PC-9 (cell line): ENCODE results near the gene BCAS3. TPM values are rescaled to one million over a fixed set of nuclear protein-coding genes. Genes with fewer than 3 reads are reported as not detected.

Source experiments
- BruUV-seq: library from RNA; stranded (reverse); fragments of 400-500 nt; replicated peaks from 2 replicates; lab custom pipeline; 2021; lab: Mats Ljungman, UMichigan
- CTCF ChIA-PET: fragments of 300-600 bp; sonication (Branson Sonifier 250); formaldehyde crosslinking; loops from one replicate; lab custom pipeline; 2022; ENCODE audit warnings: antibody characterized with exemption; lab: Charles Lee
- POLR2A ChIA-PET: fragments of 300-600 bp; sonication (Branson Sonifier 250); formaldehyde crosslinking; loops from one replicate; lab custom pipeline; 2022; ENCODE audit warnings: antibody characterized with exemption; ENCODE audit not compliant: unreplicated experiment; lab: Charles Lee
- DNase-seq, 2 experiments: peaks; one replicate each; pipeline versions ENCODE4 v3.0.0 to v3.0.0-alpha.2; 2015 to 2022; ENCODE audit warnings: mixed read lengths in 1 of 2
- H2AFZ ChIP-seq: fragments of 200-600 bp; sonication (generic); 2 replicates; pipeline ENCODE4 v1.8.1; 2017; ENCODE audit warnings: antibody characterized with exemption
- H3F3A ChIP-seq: fragments of 200-600 bp; sonication (generic); 2 replicates; pipeline ENCODE4 v1.8.1; 2017; ENCODE audit warnings: antibody characterized with exemption, mild to moderate bottlenecking, low read depth; ENCODE audit not compliant: insufficient read depth
- H3K27ac ChIP-seq: fragments of 200-600 bp; sonication (generic); 2 replicates; pipeline ENCODE4 v1.6.1; 2016; ENCODE audit warnings: mixed run types
- H3K27me3 ChIP-seq: fragments of 200-600 bp; sonication (generic); 2 replicates; pipeline ENCODE4 v1.6.1; 2016; ENCODE audit warnings: low read depth, mixed run types; ENCODE audit not compliant: insufficient read depth
- H3K36me3 ChIP-seq: fragments of 200-600 bp; sonication (generic); 2 replicates; pipeline ENCODE4 v1.6.1; 2016; ENCODE audit warnings: low read depth, mixed run types
- H3K4me1 ChIP-seq: fragments of 200-600 bp; sonication (generic); replicated peaks from 2 replicates; pipeline ENCODE4 v1.6.1; 2016; ENCODE audit warnings: mixed run types; ENCODE audit not compliant: insufficient read depth
- H3K4me2 ChIP-seq: fragments of 200-600 bp; sonication (generic); 2 replicates; pipeline ENCODE4 v1.6.1; 2017; ENCODE audit warnings: mixed run types
- H3K4me3 ChIP-seq: fragments of 200-600 bp; sonication (generic); 2 replicates; pipeline ENCODE4 v1.6.1; 2016; ENCODE audit warnings: mixed run types
- H3K79me2 ChIP-seq: fragments of 200-600 bp; sonication (generic); 2 replicates; pipeline ENCODE4 v1.6.1; 2017; ENCODE audit warnings: low read depth, mixed run types
- H3K9me2 ChIP-seq: fragments of 200-600 bp; sonication (generic); 2 replicates; pipeline ENCODE4 v1.8.1; 2017; ENCODE audit warnings: mild to moderate bottlenecking; ENCODE audit not compliant: insufficient read depth
- H3K9me3 ChIP-seq: fragments of 200-600 bp; sonication (generic); 2 replicates; pipeline ENCODE4 v1.8.1; 2016; ENCODE audit warnings: low read depth; ENCODE audit not compliant: insufficient read depth
- H4K20me1 ChIP-seq: fragments of 200-600 bp; sonication (generic); 2 replicates; pipeline ENCODE4 v1.8.1; 2017; ENCODE audit not compliant: insufficient read depth
- CTCF ChIP-seq: fragments of 200-600 bp; sonication (generic); conservative IDR thresholded peaks from 2 replicates; pipeline ENCODE4 v1.6.1; 2017; ENCODE audit warnings: mixed run types, antibody characterized with exemption, mild to moderate bottlenecking, moderate library complexity
- EZH2 ChIP-seq: fragments of 200-600 bp; sonication (generic); IDR thresholded peaks from 2 replicates; pipeline ENCODE4 v1.8.0; 2017; ENCODE audit warnings: antibody characterized with exemption, low read depth
- intact Hi-C: fragments of 100-400 bp; cut with micrococcal nuclease; formaldehyde crosslinking; loops from one replicate; pipeline ENCODE4 v1.10.0; 2022; ENCODE audit not compliant: unreplicated experiment
- total RNA-seq: library from RNA; stranded (reverse); gene quantifications from 2 replicates; pipeline ENCODE4 v1.2.3, GENCODE V29; 2021

Gene BCAS3
- total RNA-seq, 1 experiment from 2014 or later = 26.0 TPM

- H3K36me3 ChIP-seq = no peaks in the 10 kb centered on the region
- no peaks in the 10 kb centered on the region; the same call in 1 of the 2 replicates for H4K20me1 ChIP-seq
- TF ChIP-seq EZH2 (no peak), CTCF (no peak)
- no peak for DNase-seq
- intact Hi-C loops = no loop called here
- ChIA-PET CTCF (no interaction called here), POLR2A (no interaction called here)
- no peaks in the 10 kb centered on the region for H3K9me3 ChIP-seq
- H3K79me2 ChIP-seq = no peaks in the 10 kb centered on the region
- no peaks in the 10 kb centered on the region for H3K27me3 ChIP-seq
- H3K4me3 ChIP-seq = no peak overlapping the region
- no peak overlapping the region for H3K4me2 ChIP-seq
- no peak overlapping the region for H2AFZ ChIP-seq
- H3K9me2 ChIP-seq = no peaks in the 10 kb centered on the region
- H3K27ac ChIP-seq = no peak overlapping the region
- no peaks in the 10 kb centered on the region for H3K4me1 ChIP-seq
- no peaks in the 10 kb centered on the region; the same call in 1 of the 2 replicates for H3F3A ChIP-seq
- no TSS peak for BruUV-seq
Measured at GRCh38 chr17:61247439-61247838, 569.8 kb downstream of the BCAS3 start.

GRCh38 chr17:61248399-61248798 is 570.7 kb downstream of the BCAS3 start:
- no peaks in the 10 kb centered on the region for H3K36me3 ChIP-seq
- TF ChIP-seq CTCF (no peak), EZH2 (no peak)
- H3K4me3 ChIP-seq = no peak overlapping the region
- no peak overlapping the region for H3K27ac ChIP-seq
- CTCF ChIA-PET = no interaction called here
- H3K9me3 ChIP-seq = no peaks in the 10 kb centered on the region
- H2AFZ ChIP-seq = no peak overlapping the region
- no peaks in the 10 kb centered on the region; the same call in 1 of the 2 replicates for H4K20me1 ChIP-seq
- H3K4me2 ChIP-seq = no peak overlapping the region
- H3K4me1 ChIP-seq = no peaks in the 10 kb centered on the region
- intact Hi-C loops = no loop called here
- no peak for DNase-seq
- H3K79me2 ChIP-seq = no peaks in the 10 kb centered on the region
- H3K9me2 ChIP-seq = no peaks in the 10 kb centered on the region
- POLR2A ChIA-PET = no interaction called here
- H3K27me3 ChIP-seq = no peaks in the 10 kb centered on the region
- H3F3A ChIP-seq = no peaks in the 10 kb centered on the region; the same call in 1 of the 2 replicates
- BruUV-seq = no TSS peak

DNA sequence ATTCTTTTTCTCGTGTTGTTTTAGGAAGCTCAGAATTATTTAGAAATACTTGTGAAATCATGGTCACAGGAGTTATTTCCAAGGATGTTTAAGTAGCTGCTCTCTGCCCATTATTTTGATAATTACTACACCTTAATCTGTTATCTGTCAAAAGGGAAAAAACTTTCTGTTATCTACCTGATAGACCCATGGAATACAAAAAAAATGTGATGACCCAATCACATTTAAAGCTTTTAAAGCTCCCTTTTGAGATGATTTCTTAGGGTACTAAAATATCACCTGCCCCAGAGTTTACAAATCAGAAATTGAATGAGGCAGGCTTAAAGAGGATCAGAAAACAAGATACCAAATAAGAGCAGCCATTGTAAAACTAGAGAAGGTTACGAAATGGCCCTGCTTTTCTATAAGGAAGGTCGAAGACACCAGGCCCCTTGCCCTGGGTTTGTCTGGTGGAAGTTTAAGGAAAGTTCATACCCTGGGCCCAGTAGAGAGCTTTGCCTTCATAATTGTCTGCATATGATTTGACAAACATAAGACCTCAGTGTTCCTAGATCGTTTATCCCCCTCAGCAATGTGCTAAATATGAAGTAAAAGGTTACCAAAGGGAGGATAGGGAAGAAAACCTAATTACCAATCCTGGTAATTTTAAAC is 572.1 kb downstream of the BCAS3 start:
- DNase-seq = no peak
- Histone ChIP-seq H4K20me1 (no peaks in the 10 kb centered on the region; the same call in 1 of the 2 replicates), H3K27me3 (no peaks in the 10 kb centered on the region), H3K9me2 (no peaks in the 10 kb centered on the region), H3K27ac (no peak overlapping the region), H3K79me2 (no peaks in the 10 kb centered on the region), H3K4me1 (no peaks in the 10 kb centered on the region), H3K9me3 (no peaks in the 10 kb centered on the region), H2AFZ (no peak overlapping the region), H3K36me3 (no peaks in the 10 kb centered on the region), H3K4me2 (no peak overlapping the region), H3F3A (no peaks in the 10 kb centered on the region; the same call in 1 of the 2 replicates), H3K4me3 (no peak overlapping the region)
- TF ChIP-seq EZH2 = no peak
- TF ChIP-seq CTCF = no peak
- BruUV-seq = no TSS peak
- ChIA-PET CTCF (interaction anchor here (0.5 to 0.6 kb wide), 3 partner anchors 86 to 1895 kb away, joined by 3 to 4 read pairs (median 3); no protein-coding TSS in a partner anchor), POLR2A (no interaction called here)
- intact Hi-C loops = no loop called here
